Upper lobe of left lung (tissue), 6 donors: ENCODE measurements around the gene SETD4. TPM values are rescaled to one million over a fixed set of nuclear protein-coding genes. Genes with fewer than 3 reads are reported as not detected.

Experiments used
- ATAC-seq, 2 donors: fragments of 200-7000 bp; cut with Tn5 transposase; one replicate each; pipeline ENCODE4 v1.9.1; 2022; ENCODE audit warnings: mild to moderate bottlenecking in 2 of 2, moderate library complexity in 2 of 2; ENCODE audit not compliant: low FRiP score in 2 of 2
- DNase-seq, 2 donors: peaks; one replicate each; pipeline ENCODE4 v3.0.0-alpha.2; 2019 to 2020
- H3K27ac ChIP-seq, 4 donors: fragments of 200-600 bp; sonication (generic); one replicate each; pipeline ENCODE4 v1.5.1; 2016 to 2019
- H3K27me3 ChIP-seq, 4 donors: fragments of 200-600 bp; sonication (generic); one replicate each; pipeline ENCODE4 v1.5.1; 2017 to 2019
- H3K36me3 ChIP-seq, 4 donors: fragments of 200-600 bp; sonication (generic); one replicate each; pipeline ENCODE4 v1.5.1; 2016 to 2019
- H3K4me1 ChIP-seq, 4 donors: fragments of 200-600 bp; sonication (generic); one replicate each; pipeline ENCODE4 v1.5.1; 2018 to 2019
- H3K4me3 ChIP-seq, 4 donors: fragments of 200-600 bp; sonication (generic); one replicate each; pipeline ENCODE4 v1.5.1; 2017 to 2019; ENCODE audit warnings: mild to moderate bottlenecking in 2 of 4, moderate library complexity in 1 of 4
- H3K9me3 ChIP-seq, 4 donors: fragments of 200-600 bp; sonication (generic); one replicate each; pipeline ENCODE4 v1.5.1; 2018 to 2019
- CTCF ChIP-seq, 6 experiments: fragments of 450-650 bp in 4 of 6; fragments of 200-600 bp in 2 of 6; sonication (generic) in 2 of 6; IDR thresholded peaks; one replicate each; pipeline ENCODE4 v1.5.1; 2016 to 2019; ENCODE audit warnings: antibody characterized with exemption in 6 of 6
- EP300 ChIP-seq, 4 donors: sonication (generic); formaldehyde crosslinking; IDR thresholded peaks; one replicate each; pipeline ENCODE4 v1.5.1; 2017; ENCODE audit warnings: antibody characterized with exemption in 4 of 4, control low read depth in 2 of 4
- POLR2A ChIP-seq, 4 donors: fragments of 450-650 bp; IDR thresholded peaks; one replicate each; pipeline ENCODE4 v1.5.1; 2016 to 2017; ENCODE audit warnings: antibody characterized with exemption in 4 of 4, mild to moderate bottlenecking in 2 of 4
- POLR2AphosphoS5 ChIP-seq, 2 donors: sonication (generic); formaldehyde crosslinking; IDR thresholded peaks; one replicate each; pipeline ENCODE4 v1.5.1; 2017; ENCODE audit warnings: antibody characterized with exemption in 2 of 2
- WGBS, 2 donors: methylation state at CpG; one replicate each; pipeline ENCODE4 v1.1.5; 2017 to 2018; 5-methylcytosine and 5-hydroxymethylcytosine counted together
- total RNA-seq, 6 donors: library from RNA; depleted of rRNA in 4 of 6; stranded (reverse); fragments of >200 nt in 4 of 6; gene quantifications; one replicate each; pipeline versions ENCODE4 v1.1.0 to v1.2.1, GENCODE V29; 2016 to 2021
- donor health status: DM: no; HTN: no; CAD: no; lungs with moderate emphysema.
- donor health status: DM: no; HTN: yes; CAD: no; lungs with severe emphysema.

Gene SETD4
- total RNA-seq, 6 donors from 2014 or later: 16.0 to 55.5 (median 25.1) TPM

DNA sequence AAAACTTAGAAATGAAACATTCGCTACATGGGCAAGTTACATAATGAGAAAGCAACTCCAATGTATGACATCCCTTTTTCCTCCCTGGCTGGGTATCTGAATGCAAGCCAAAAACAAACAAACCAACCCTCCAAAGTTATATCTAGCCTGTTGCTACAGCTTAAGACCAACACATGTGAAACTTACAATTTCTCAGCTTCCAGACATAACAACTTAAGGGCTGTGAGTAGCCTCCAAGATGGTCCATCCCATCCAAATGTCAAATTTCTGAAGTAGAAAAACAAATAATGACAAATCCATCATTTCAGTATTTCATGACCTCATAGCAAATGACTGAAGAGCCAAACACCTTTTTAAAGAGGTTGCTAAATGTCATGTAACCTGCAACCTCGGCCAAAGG is 19.9 kb downstream of the SETD4 start:
- Histone ChIP-seq H3K27ac (peak overlapping the region in 1 of 4 donors; percentile 21), H3K4me3 (no peak overlapping the region), H3K4me1 (peaks cover 0 to 3% (median 2%) of the 10 kb centered on the region in 4 donors), H3K9me3 (no peaks in the 10 kb centered on the region), H3K27me3 (no peaks in the 10 kb centered on the region), H3K36me3 (peaks cover 16 to 94% (median 61%) of the 10 kb centered on the region in 4 donors)
- WGBS, 2 donors: 56 to 82% methylated on average over 2 of the region's 2 CpGs
- DNase-seq: no peak
- no peak for TF ChIP-seq POLR2AphosphoS5 (IDR thresholded peaks at IDR 0.05)
- no peak for ATAC-seq

- peaks cover 12 to 94% (median 61%) of the 10 kb centered on the region in 4 donors for H3K36me3 ChIP-seq
- TF ChIP-seq POLR2A (IDR thresholded peaks at IDR 0.05) (no peak), EP300 (IDR thresholded peaks at IDR 0.05) (no peak), CTCF (IDR thresholded peaks at IDR 0.05) (no peak), POLR2AphosphoS5 (IDR thresholded peaks at IDR 0.05) (no peak)
- DNase-seq: no peak
- WGBS, 2 donors: 88 to 91% methylated on average over 6 of the region's 6 CpGs
- no peaks in the 10 kb centered on the region for H3K9me3 ChIP-seq
- no peak for ATAC-seq
- H3K4me3 ChIP-seq: no peak overlapping the region
- H3K27ac ChIP-seq: peak overlapping the region in 1 of 4 donors; percentile 2
- H3K27me3 ChIP-seq: no peaks in the 10 kb centered on the region
- H3K4me1 ChIP-seq: peaks cover 0 to 2% (median 0%) of the 10 kb centered on the region in 4 donors
Measured at GRCh38 chr21:36039861-36040260, 20.5 kb downstream of the SETD4 start.

DNA sequence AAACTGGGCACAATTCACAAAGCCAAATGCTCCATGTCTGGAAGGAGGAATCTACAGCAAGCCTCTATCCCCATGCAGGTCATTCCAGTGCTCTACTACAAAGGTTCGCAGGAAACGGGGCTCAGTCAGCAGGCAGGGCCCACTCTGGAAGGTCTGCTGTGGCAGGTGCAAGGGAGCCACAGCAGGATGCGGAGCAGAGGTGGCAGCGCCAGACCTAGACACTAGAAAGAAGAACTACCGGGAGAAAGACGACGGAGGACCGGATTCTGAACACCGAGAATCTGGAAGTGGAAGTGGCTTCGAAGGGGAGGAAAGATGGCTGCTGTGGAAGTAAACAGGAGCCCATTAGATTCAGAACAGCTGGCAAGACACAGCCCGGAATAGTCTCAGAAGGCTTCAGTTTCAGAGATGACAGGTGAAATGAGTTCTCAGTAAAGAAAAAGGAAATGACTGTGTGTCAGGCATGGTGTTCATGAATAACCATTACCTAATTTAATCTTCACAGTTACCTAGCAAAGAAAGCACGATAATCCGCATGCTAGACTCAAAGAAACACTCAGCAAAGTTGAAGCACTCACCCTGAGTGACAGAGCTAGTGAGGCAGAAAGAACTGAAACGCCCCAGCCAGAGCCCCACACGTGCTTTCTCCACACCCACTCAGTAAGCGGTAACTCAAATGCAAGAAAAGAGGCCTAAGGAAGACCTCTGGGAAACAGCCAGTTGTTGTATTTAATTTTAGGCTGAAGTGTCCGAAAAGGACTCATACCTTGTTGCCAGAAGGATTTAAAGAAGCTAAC is 21.4 kb downstream of the SETD4 start:
- no peaks in the 10 kb centered on the region for H3K27me3 ChIP-seq
- no peak for ATAC-seq
- TF ChIP-seq EP300 (IDR thresholded peaks at IDR 0.05) (no peak), POLR2AphosphoS5 (IDR thresholded peaks at IDR 0.05) (no peak), CTCF (IDR thresholded peaks at IDR 0.05) (no peak), POLR2A (IDR thresholded peaks at IDR 0.05) (no peak)
- peaks cover 9 to 92% (median 57%) of the 10 kb centered on the region in 4 donors for H3K36me3 ChIP-seq
- H3K4me3 ChIP-seq: no peak overlapping the region
- WGBS, 2 donors: 93 to 95% methylated on average over 16 to 17 of the region's 17 CpGs
- no peaks in the 10 kb centered on the region for H3K9me3 ChIP-seq
- no peak for DNase-seq
- no peak overlapping the region for H3K27ac ChIP-seq
- peaks cover 0 to 2% (median 0%) of the 10 kb centered on the region in 4 donors for H3K4me1 ChIP-seq

DNA sequence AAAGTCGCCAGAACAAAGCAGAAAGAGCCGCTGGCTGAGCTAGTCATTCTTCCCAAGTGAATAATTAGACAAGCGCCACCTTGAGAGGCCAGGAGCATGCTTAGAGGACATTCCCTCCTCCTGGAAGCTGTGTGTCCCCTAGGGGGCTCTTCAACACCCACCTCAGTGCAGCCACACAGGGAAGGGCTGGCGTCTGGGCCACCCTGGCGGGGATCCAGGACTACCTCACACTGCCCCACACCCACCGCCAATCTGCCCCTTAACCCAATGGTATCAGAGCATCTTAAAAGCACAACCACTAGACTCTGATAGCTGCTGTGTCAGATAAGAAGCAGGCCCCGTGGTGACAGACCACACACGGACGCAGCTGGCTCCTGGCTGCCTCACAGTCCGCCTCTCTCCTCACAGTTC is 24.9 kb downstream of the SETD4 start:
- H3K27me3 ChIP-seq: no peaks in the 10 kb centered on the region
- H3K9me3 ChIP-seq: no peaks in the 10 kb centered on the region
- H3K36me3 ChIP-seq: peaks cover 5 to 66% (median 39%) of the 10 kb centered on the region in 4 donors
- TF ChIP-seq POLR2AphosphoS5 (IDR thresholded peaks at IDR 0.05): no peak
- no peak for TF ChIP-seq EP300 (IDR thresholded peaks at IDR 0.05)
- no peak for TF ChIP-seq POLR2A (IDR thresholded peaks at IDR 0.05)
- no peak for TF ChIP-seq CTCF (IDR thresholded peaks at IDR 0.05)
- H3K4me1 ChIP-seq: no peaks in the 10 kb centered on the region
- WGBS, 2 donors: 70 to 86% methylated on average over 8 to 10 of the region's 10 CpGs
- DNase-seq (no peak), ATAC-seq (peak in 1 of 2 donors; percentile 45)
- no peak overlapping the region for H3K4me3 ChIP-seq
- no peak overlapping the region for H3K27ac ChIP-seq

DNA sequence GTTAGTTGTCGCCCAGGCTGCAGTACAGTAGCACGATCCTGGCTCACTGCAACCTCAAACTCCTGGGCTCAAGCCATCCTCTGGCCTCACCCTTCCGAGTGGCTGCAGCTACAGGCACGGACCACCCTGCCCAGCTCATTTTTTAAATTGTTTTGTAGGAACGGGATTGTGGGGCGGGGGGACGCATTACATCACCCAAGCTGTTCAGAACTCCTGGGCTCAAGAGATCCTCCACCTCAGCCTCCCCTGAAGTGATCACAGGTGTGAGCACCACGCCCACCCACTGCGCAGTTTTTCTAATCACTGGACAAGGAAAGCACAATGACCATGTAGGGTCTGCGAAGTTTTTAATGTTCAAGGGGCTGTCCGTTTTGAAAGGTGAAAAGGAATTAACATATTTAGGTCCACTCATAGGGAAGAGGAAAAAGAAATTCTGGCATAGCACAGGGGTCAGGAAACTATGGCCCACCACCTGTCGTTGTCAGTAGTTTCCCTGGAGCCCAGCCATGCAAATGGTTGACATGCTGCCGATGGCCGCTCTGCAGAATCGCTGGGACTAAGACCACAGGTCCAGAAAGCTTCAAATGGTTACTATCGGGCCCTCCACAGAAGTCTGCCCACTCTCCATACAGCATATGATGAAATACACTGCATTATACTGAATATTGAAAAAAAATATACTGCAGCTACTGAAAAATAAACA is 26.0 kb downstream of the SETD4 start:
- H3K36me3 ChIP-seq: peaks cover 5 to 56% (median 36%) of the 10 kb centered on the region in 4 donors
- H3K4me3 ChIP-seq: no peak overlapping the region
- H3K9me3 ChIP-seq: no peaks in the 10 kb centered on the region
- ATAC-seq (no peak), DNase-seq (no peak)
- no peak overlapping the region for H3K27ac ChIP-seq
- WGBS, 2 donors: 84 to 90% methylated on average over 16 of the region's 16 CpGs
- no peaks in the 10 kb centered on the region for H3K4me1 ChIP-seq
- no peaks in the 10 kb centered on the region for H3K27me3 ChIP-seq
- TF ChIP-seq POLR2AphosphoS5 (IDR thresholded peaks at IDR 0.05): no peak
- no peak for TF ChIP-seq EP300 (IDR thresholded peaks at IDR 0.05)
- no peak for TF ChIP-seq POLR2A (IDR thresholded peaks at IDR 0.05)
- TF ChIP-seq CTCF (IDR thresholded peaks at IDR 0.05): no peak
